ENCODE results near the gene CACHD1.

GRCh38 chr1:64479874-64480273 is 9.9 kb downstream of the CACHD1 start:
- TF ChIP-seq CTCF (IDR thresholded peaks at IDR 0.05; ENCODE audit: poor library complexity, severe bottlenecking) (no peak), REST (IDR thresholded peaks at IDR 0.05; ENCODE audit: borderline replicate concordance) (no peak), EP300 (conservative IDR thresholded peaks at IDR 0.05; ENCODE audit: poor library complexity, severe bottlenecking) (no peak), POLR2AphosphoS5 (IDR thresholded peaks at IDR 0.05) (no peak), RAD21 (conservative IDR thresholded peaks at IDR 0.05) (no peak), MXI1 (conservative IDR thresholded peaks at IDR 0.05; ENCODE audit: poor library complexity, severe bottlenecking) (no peak)

All from neural cell (in vitro differentiated cells).